Stimulated activated CD8-positive, alpha-beta memory T cell treated with anti-CD3 and anti-CD28 coated beads, Interleukin-12 subunit alpha, Interleukin-12 subunit beta, amount 100 ng/mL, for 1 hour (primary cell): ENCODE measurements around the gene PXMP2.

Source experiments
- DNase-seq: peaks from one replicate; pipeline ENCODE4 v3.0.0-alpha.2; 2020; ENCODE audit warnings: low read depth

The PXMP2 gene

GRCh38 chr12:132695431-132695830 lies 8.0 kb downstream of the PXMP2 start:
- no peak for DNase-seq

GRCh38 chr12:132698341-132698740 lies 11.0 kb downstream of the PXMP2 start:
- DNase-seq: no peak

- DNase-seq: no peak
These were observed 12.9 kb downstream of the PXMP2 start for GRCh38 chr12:132700212-132700822.

GRCh38 chr12:132702640-132703039 lies 15.3 kb downstream of the PXMP2 start:
- no peak for DNase-seq

- no peak for DNase-seq
These were observed 16.3 kb downstream of the PXMP2 start for GRCh38 chr12:132703641-132704040.

GRCh38 chr12:132707241-132707640 lies 19.9 kb downstream of the PXMP2 start:
- DNase-seq: no peak

GRCh38 chr12:132708150-132708549 lies 20.8 kb downstream of the PXMP2 start:
- no peak for DNase-seq

- DNase-seq: no peak
These were observed 22.6 kb downstream of the PXMP2 start for GRCh38 chr12:132710043-132710404.

GRCh38 chr12:132710405-132711079 lies 23.2 kb downstream of the PXMP2 start, which contains the start of gene PGAM5:
Gene PGAM5, plus strand, starts transcription at chr12:132710842. Its CDS starts 35 bp downstream, at chr12:132710877.
- peak; percentile 82 for DNase-seq

- DNase-seq: no peak
These were observed 23.9 kb downstream of the PXMP2 start for GRCh38 chr12:132711080-132711843.

GRCh38 chr12:132713123-132713522 lies 25.7 kb downstream of the PXMP2 start:
- no peak for DNase-seq

- DNase-seq: no peak
These were observed 28.5 kb downstream of the PXMP2 start for GRCh38 chr12:132715874-132716273.

GRCh38 chr12:132716356-132716755 lies 29.0 kb downstream of the PXMP2 start:
- no peak for DNase-seq

GRCh38 chr12:132717011-132717410 lies 29.6 kb downstream of the PXMP2 start:
- DNase-seq: no peak

GRCh38 chr12:132717531-132718387 lies 30.4 kb downstream of the PXMP2 start:
- DNase-seq: no peak

- DNase-seq: no peak
These were observed 31.3 kb downstream of the PXMP2 start for GRCh38 chr12:132718644-132719043.

GRCh38 chr12:132719141-132719953 lies 32.0 kb downstream of the PXMP2 start:
- no peak for DNase-seq

- DNase-seq: no peak
These were observed 32.6 kb downstream of the PXMP2 start for GRCh38 chr12:132719954-132720324.

- DNase-seq: no peak
These were observed 33.4 kb downstream of the PXMP2 start for GRCh38 chr12:132720606-132721345.

GRCh38 chr12:132723015-132723763 lies 35.8 kb downstream of the PXMP2 start:
- no peak for DNase-seq
